Fibroblast of skin of left biceps (primary cell): ENCODE measurements around the gene GCFC2.
A peak's percentile ranks its signal among the peaks of the same experiment; 100 is the strongest.
"Not testable (repeated sequence)": the region's sequence is repeated elsewhere in the genome, so short reads cannot be mapped to it uniquely, and the experiment has no call there.

ENCODE experiments used
- DNase-seq, 2 experiments: peaks; one replicate each; pipeline ENCODE4 v3.0.0-alpha.2; 2013; ENCODE audit warnings: low read depth in 2 of 2

GCFC2 gene

DNA sequence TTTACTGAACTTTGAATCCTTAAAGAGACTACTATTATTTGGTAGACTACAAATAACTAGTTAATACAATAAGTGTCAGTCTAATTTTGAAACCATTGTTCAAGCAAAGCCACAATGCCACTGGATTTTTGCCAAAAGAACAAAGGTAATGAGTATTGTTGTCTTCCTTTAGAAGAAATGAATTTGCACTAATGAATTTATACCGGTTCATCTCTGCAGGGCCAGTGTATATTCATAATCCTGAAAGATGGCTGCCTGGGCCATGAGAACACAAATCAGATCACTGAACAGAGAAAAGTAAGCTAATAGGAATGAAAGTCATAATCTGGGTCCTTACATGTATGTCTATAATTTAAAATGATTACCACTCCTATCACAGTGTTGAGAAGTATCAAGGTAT is 31.2 kb downstream of the GCFC2 start:
- DNase-seq: no peak

DNA sequence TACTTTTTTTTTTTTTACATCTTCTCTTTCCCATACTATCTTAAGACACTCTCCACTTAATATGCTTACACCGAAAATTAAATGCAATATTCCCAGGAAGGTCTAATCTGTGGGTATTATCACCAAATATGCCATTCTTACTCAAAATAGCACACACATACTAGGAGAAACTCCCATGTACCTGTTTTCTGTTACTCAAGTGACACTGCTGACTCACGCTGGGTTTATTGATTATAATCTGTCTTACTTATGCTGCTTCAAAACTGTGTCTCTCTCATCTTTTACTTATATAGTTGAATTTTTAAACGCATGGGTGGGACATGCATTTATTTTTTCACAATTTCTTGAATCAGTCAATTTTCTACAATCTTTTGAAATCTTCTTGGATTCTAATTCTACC is 34.3 kb downstream of the GCFC2 start:
- DNase-seq: no peak

DNA sequence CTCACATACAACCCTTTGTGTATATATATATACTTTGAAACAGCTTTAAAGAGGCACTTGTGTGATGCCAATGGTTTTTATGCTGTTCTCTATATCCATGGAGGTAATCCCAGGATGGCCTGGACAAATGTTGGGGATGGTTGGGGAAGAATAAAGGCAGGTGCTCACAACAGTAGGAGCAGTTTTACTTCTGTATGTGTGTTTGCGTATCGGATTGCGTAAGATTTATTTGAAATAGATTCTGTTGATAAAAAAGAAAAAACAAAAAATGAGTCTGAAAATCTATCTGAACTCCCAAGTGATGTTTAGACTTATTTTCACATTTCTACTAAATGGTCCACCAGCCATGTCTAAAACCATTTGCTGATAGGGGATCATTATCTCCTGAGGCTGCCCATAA is 34.8 kb downstream of the GCFC2 start:
- DNase-seq: no peak

DNA sequence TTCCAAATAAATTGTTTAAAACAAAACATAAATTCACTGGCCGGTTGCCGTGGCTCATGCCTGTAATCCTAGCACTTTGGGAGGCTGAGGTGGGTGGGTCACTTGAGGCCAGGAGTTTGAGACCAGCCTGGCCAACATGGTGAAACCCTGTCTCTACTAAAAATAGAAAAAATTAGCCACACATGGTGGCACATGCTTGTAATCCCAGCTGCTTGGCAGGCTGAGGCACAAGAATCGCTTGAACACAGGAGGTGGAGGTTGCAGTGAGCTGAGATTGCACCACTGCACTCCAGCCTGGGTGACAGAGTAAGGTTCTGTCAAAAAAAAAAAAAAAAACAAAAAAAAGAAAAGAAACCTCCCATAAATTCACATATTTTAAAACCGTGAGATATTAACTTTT is 35.3 kb downstream of the GCFC2 start:
- not testable (repeated sequence) for DNase-seq

DNA sequence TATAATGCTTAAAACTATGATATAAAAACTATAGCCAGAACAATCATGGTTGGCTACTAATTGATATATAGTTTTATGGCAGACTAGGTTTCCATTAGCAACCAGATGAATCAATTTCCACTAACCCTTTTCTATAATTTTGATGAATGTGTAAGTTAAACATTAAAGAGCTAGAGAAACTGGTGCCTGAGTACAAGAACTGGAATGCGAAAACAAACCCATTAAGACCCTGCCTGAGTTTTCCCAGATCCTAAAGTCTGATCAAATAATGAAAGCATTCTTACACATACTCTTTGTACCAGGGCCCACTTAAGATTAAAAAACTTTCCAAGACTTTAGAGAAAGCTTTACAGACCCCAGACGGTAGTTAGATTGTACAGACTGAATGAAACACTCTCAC is 42.8 kb downstream of the GCFC2 start:
- DNase-seq: no peak

DNA sequence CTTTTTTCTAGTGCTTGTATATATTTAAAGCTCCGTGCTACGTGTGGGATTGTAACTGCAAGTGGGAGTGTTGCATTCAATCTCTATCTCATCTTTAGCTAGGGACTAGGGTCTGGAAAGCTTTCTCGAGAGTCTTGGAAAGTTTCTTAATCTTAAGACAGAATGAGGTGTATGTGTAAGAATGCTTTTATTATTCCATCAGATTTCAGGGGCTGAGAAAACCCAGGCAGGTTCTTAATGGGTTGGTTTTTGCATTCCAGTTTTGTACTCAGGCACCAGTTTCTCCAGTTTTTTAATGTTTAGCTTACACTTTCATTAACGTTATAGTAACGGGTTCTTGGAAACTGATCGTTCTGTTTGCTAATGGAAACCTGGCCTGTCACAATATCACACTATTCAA is 43.8 kb downstream of the GCFC2 start:
- DNase-seq: no peak

DNA sequence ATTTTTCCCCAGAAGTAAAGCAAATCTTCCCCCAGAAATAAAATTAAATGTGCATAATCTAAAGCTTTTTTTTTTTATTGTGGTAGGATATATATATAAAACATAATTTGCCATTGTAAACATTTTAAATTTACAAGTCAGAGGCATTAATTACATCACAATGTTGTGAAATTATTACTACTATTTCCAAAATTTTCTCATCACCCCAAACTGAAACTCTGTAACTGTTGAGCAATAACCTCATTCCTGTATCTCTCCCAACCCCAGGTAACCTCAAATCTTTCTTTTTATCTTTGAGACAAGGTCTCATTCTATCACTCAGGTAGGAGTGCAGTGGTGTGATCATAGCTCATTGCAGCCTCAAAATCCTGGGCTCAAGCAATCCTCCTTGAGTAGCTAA is 52.9 kb downstream of the GCFC2 start:
- no peak for DNase-seq

DNA sequence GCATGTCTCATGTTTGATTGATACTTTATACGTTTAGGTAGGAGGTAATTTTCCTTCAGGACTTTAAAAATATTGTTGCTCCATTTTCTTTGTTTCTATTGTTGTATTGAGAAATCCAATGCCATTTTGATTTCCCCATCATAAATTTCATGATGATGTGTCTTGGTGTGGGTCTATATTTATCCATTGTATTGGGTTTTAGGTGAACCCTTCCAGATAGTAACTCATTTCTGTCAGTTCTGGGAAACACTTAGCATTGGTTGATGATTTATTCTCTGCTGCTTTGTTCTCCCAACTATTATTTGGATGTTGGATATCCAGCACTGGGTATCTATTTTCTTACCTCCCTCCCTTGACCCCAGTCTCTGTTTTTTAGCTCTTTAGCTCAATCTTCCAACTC is 54.2 kb downstream of the GCFC2 start:
- no peak for DNase-seq

DNA sequence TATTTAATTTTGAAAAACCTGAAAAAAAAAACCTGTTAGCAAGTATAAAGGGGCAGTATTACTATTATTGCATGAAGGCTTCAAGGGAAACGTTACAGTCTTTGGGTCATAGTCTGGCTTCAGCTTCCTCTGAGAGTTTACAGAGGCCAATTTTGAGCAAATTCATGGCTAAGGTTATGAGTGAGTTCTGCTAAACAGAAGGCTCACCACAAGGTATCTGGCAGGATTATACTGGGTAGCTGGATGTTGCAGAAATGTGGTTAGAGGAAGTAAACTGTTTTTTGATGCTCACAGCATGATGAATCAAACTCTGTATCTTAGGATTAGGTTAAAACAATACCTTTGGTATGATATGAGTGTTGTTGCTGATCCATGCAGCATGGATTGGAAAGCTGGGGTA is 54.9 kb downstream of the GCFC2 start:
- DNase-seq: no peak

DNA sequence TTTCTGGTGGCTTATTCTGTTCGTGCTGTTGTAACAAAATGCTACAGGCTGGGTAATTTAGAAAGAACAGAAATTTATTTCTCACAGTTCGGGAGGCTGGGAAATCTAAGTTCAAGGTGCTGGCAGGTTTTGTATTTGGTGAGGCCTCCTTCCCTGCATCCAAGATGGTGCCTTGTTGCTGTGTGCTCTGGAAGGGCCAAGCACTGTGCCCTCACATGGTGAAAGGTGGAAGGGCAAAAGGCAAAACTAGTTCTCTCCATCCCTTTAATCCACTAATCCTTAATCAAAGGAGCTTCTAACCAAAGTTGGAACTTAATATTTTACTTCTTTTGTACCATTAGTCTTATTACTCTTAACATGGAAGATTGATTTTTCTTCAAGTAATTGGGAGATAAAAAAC is 56.7 kb downstream of the GCFC2 start:
- DNase-seq: no peak

DNA sequence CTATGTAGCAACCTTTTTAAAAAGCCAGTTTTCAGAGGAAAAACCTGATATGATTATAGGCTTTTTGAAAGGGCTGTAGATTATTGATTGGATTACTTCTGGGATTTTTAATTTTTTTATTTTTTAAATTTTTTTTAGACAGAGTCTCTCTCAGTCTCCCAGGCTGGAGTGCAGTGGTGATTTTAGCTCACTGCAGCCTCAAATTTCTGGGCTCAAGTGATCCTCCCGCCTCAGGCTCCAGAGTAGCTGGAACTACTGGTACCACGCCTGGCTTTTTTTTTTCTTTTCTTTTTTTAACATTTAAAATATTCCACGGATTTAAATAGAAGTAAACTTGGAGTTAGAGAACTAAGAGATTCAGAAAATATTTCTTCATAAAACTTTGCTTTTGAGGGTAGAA is 62.9 kb downstream of the GCFC2 start:
- DNase-seq: no peak

DNA sequence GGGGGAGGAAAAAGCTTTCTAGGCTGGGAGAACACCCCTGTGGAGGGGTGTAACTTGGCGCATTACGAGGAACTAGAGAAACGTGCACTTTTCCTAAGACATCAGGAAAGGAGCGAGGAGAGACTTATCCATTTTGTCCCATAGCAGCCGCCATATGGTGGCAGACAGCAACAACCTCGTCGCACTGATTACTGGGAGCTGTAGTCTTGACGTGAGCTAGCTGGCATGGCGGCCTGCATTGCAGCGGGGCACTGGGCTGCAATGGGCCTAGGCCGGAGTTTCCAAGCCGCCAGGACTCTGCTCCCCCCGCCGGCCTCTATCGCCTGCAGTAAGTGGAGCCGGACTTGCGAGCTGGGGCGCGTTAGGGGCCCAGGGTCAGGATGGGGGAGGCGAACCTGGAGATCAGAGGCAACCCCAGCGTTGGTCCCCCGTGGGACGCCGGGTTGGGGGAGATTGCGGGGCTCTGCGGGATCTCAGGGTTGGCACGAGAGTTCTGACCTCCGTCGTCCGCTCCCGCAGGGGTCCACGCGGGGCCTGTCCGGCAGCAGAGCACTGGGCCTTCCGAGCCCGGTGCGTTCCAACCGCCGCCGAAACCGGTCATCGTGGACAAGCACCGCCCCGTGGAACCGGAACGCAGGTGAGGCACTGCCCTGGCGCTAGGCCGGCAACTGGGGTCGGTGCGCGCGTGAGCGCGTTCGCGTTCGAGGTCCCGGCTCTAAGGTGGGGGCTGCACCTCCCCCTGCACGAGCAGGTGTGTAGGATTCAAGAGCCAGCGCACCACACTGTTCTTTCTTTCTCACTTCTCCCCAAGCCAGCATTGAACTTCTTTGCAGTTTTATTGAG is 63.9 kb downstream of the GCFC2 start, which contains the start of gene MRPL19:
Gene MRPL19, plus strand, starts transcription at position 201 of the 843 bp plus-strand sequence. Its CDS starts 25 bp downstream, at position 226.
- peak; percentile 85 to 87 for DNase-seq

DNA sequence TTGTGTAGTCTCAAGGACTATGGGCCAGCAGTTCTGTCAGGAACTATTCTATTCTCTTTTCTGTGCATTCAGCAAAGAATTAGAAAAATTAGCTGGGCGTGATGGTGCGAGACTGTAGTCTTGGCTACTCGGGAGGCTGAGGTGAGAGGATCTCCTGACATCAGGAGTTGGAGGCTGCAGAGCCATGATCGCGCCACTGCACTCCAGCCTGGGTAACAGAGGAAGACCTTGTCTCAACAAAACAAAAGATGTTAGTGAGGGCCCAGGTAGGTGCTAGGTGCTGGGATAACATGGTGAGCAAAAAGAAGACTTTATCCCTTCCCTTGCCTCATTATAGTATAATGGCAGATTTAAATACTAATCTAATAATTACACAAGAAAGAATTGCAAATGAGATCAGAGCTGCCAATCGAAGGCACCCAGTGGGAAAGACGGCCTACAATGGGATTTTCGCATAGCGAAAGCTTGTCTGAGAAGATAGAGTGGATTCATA is 64.6 kb downstream of the GCFC2 start:
- DNase-seq: no peak

DNA sequence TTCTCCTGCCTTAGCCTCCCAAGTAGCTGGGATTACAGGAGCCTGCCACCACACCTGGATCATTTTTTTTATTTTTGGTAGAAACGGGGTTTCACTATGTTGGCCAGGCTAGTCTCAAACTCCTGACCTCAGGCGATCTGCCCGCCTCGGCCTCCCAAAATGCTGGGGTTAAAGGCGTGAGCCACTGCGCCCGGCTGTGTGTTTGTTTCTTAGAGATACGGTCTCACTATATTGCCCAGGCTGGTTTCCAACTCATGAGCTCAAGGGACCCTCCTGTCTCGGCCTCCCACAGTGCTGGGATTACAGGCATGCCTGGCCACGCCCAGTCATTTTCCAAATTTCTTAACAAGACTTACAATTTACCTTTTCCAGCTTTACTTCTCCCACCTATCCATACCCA is 65.1 kb downstream of the GCFC2 start:
- DNase-seq: no peak

DNA sequence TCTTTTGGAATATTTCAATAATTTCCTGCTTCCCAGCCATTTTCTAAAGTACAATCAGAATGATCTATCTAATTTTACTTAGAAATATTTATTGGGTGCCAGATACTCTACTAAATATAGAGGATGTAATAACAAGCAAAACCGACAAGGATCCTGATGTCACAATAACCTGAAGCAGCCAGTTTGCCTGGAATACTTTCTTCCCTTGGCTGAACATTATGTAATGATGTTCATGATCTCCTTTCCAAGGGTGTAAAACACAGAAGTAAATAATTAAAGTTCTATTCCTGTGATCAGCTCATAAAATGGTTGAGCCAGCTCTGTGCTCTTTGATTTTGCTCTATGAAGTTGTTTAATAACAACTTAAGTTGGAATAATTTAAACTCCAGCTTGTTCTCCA is 66.7 kb downstream of the GCFC2 start:
- no peak for DNase-seq

DNA sequence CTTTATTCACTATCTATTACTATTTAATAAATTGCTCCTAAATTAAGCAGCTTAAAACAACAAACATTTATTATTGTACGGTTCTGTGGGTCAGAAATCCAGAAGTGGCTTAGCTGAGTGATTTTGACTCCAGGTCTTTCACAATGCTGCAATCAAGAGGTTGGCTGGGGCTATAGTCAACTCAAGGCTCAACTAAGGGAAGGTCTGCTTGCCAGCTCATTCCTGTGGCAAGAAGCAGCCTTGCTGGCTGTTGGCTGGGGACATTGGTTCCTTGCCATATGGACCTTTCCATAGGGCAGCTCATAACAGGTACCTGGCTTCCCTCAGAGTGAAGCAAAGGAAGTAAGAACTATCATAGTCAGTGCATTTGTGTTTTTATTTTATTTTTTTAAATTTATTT is 69.1 kb downstream of the GCFC2 start:
- no peak for DNase-seq

DNA sequence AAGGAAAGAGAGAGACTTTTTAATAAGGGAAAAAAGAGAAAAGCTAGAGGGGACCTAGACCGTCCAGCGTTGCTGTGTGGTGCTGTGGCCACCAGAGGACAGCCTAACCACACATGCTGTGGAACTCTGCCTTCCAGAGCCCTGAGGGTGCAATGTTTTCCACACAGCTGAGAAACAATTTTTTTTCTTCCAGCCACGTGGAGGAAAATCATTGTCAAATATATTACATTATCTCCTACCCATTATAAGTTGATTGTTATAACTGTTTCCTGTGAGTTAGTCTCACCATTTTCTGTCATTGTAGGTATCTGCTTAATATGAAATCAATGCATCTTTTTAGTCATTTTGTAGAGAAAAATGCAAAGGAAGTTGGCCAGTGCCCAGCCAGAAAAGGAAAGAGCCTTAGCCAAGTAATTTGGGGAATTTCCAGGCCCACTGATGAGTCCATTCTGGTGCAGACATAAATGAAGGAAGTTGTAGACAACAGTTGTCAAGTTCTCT is 70.0 kb downstream of the GCFC2 start:
- peak; percentile 39 to 45 for DNase-seq

DNA sequence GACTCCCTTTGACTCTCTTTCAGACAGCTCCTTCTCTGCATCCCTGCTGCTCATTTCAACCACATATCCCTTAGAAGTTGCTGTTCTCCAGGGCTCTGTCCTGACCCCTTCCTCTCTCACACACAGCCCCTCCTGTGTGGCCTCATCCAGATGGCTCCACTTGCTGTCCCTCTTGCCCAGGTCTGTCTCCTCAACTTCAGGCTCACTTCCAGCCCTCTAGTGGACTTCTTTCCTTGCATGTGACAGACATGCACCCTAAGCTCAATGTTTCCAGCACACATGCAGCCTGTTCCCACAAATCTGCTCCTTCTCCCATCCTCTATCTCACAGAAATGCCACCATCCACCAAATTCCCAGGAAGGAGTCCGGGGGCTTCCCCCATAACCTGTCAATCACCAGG is 73.1 kb downstream of the GCFC2 start:
- DNase-seq: no peak

DNA sequence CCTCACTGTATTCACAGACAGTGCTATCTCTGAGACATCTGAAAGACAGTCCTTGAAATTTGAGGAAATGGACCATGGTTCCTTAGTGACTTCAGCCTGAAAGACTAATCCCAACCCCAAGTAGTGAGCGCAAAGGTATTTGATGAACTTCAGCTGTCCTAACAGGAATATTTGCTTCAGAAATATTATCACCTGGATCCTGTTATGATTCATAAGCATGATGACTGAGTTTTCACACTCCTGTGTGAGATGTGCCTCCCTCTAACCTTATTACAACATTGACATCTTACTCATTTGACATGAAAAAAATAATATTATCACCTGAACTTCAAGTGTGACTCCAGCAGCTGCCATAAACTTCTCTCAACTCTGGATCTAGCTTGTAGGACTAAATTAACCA is 75.8 kb downstream of the GCFC2 start:
- DNase-seq: no peak

DNA sequence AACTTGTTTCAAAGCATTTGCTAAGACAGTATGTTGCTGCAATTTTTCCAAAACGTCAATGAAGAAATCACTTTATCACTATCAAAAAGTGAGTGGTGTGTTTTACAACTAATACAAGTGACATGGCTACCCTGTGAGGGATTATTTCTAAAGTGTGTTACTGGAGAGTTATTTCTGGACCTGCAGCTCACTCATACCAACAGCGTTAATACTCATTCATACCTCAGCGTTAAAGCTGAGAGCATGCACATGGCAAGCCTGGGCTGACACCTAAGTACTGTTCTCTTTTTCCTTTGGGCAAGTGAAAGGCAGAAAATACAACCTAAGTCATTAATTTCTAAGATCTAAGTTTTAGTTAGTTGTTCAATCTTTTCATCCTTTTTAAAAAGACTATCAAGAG is 77.1 kb downstream of the GCFC2 start:
- DNase-seq: no peak

DNA sequence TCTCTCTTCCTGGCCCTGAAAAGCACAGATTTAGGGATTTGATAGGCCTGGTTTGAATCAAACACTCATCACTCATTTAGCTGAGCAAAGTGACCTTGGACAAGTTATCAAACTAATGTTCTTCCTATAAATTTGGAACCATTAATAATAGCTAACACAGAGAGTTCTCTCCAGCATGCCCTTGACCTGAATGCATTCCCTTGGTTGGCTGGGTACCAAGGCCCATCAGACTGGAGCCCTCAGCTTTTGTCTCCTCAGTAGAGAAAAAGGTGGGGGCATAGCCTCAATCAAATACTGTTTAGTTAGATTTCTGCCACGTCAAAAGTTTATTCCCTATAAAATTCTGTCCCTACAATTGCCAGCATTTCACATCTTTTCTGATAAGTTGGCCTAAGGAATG is 77.9 kb downstream of the GCFC2 start:
- no peak for DNase-seq

DNA sequence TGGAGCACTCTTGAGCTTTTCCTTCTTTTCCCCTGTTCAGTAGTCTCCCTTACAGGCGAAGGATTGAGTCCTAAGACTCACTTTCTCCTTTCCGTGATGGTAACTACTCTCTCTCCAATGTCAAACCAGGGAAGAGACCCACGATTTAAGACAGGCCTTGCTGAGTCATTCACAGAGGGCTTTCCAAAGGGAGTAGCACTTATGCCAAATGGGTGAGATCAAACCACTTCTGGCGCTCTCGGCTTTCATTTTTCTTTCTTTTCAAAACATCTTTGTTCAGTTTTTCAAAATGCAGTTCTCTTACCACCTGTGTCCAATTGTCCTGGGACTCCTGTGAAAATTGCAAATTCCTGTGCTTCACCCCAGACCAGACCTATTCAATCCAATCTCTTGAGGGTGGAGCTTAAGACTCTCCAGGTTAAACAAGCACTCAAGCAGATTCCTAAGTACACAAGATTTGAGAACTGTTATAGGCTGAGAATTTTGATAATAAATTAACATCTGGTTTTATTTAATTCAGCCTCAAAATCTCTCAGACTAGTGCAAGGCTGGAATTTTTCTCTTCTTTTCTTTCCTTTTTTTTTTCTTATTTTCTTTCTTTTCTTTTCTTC is 78.5 kb downstream of the GCFC2 start:
- DNase-seq: no peak

DNA sequence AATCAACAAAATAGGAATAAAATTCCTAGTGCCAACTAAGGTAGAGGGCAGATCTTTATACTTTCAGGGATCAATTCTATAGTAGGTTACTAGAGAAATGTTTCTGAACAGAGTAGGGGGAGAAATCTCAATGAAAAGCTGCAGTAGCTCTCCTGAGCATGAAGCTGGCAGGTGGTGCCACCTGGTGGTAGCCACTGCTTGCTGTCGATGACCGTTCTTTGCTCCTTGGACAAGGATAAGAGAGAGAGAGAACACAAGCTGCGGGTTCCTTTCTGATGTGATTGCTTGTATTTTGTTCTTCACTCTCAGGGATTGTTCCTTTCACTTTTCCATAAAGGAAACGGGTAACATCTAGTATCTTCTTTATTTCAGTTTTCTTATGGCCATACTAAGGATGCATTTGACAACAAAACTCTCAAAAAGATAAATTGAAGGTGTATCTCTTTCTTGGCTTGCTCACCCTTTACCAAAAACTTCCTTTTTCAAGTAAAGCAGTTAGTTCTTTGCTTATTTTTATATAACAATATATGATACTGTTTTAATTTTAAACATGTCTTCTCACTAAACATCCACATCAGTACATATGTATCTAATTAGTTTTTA is 82.7 kb downstream of the GCFC2 start:
- DNase-seq: no peak
